Central memory CD8-positive, alpha-beta T cell (primary cell): ENCODE data around the gene APBA2.

Experiments
- ATAC-seq: fragments of 150-1000 bp; cut with Tn5 transposase; replicated peaks from 2 replicates; pipeline ENCODE4 v1.10.0; 2022; ENCODE audit warnings: mild to moderate bottlenecking, moderate FRiP score, moderate number of reproducible peaks; ENCODE audit not compliant: poor library complexity, severe bottlenecking; ENCODE audit errors: extremely low read depth
- DNase-seq, 2 donors: peaks; one replicate each; pipeline ENCODE4 v3.0.0; 2021; ENCODE audit warnings: low spot score in 2 of 2
- H3K27ac Mint-ChIP-seq: one replicate; pipeline ENCODE4 v1.8.0; 2022; ENCODE audit warnings: low read depth, mild to moderate bottlenecking, moderate library complexity, mixed read lengths
- H3K27me3 Mint-ChIP-seq: one replicate; pipeline ENCODE4 v1.8.0; 2022; ENCODE audit warnings: mixed read lengths
- H3K36me3 Mint-ChIP-seq: one replicate; pipeline ENCODE4 v1.8.0; 2022; ENCODE audit warnings: mild to moderate bottlenecking, moderate library complexity, mixed read lengths; ENCODE audit not compliant: insufficient read depth
- H3K4me1 Mint-ChIP-seq: one replicate; pipeline ENCODE4 v1.8.0; 2022; ENCODE audit warnings: mixed read lengths
- H3K4me3 Mint-ChIP-seq: one replicate; pipeline ENCODE4 v1.8.0; 2022; ENCODE audit warnings: mild to moderate bottlenecking, moderate library complexity, mixed read lengths
- H3K9me3 Mint-ChIP-seq: one replicate; pipeline ENCODE4 v1.8.0; 2022; ENCODE audit warnings: mixed read lengths

The APBA2 gene

GRCh38 chr15:29120593-29121368 is 235.0 kb downstream of the APBA2 start:
- ATAC-seq (no peak), DNase-seq (no peak)
- H3K27me3 Mint-ChIP-seq: peaks cover 8% of the 10 kb centered on the region
- H3K4me1 Mint-ChIP-seq: no peaks in the 10 kb centered on the region
- no peak overlapping the region for H3K27ac Mint-ChIP-seq
- no peak overlapping the region for H3K4me3 Mint-ChIP-seq
- H3K36me3 Mint-ChIP-seq: peaks cover 2% of the 10 kb centered on the region
- H3K9me3 Mint-ChIP-seq: no peaks in the 10 kb centered on the region

GRCh38 chr15:29121369-29121656 is 235.5 kb downstream of the APBA2 start:
- Mint-ChIP-seq H3K36me3 (peaks cover 2% of the 10 kb centered on the region), H3K4me3 (no peak overlapping the region), H3K9me3 (no peaks in the 10 kb centered on the region), H3K27ac (no peak overlapping the region), H3K27me3 (peaks cover 8% of the 10 kb centered on the region), H3K4me1 (no peaks in the 10 kb centered on the region)
- DNase-seq (no peak), ATAC-seq (no peak)

- Mint-ChIP-seq H3K27me3 (peaks cover 8% of the 10 kb centered on the region), H3K27ac (no peak overlapping the region), H3K4me3 (no peak overlapping the region), H3K9me3 (no peaks in the 10 kb centered on the region), H3K4me1 (no peaks in the 10 kb centered on the region), H3K36me3 (peaks cover 2% of the 10 kb centered on the region)
- ATAC-seq (no peak), DNase-seq (no peak)
Measured at GRCh38 chr15:29121907-29122306, 236.1 kb downstream of the APBA2 start.

- H3K36me3 Mint-ChIP-seq: peaks cover 2% of the 10 kb centered on the region
Measured at GRCh38 chr15:29122506-29122905, 236.7 kb downstream of the APBA2 start.

DNA sequence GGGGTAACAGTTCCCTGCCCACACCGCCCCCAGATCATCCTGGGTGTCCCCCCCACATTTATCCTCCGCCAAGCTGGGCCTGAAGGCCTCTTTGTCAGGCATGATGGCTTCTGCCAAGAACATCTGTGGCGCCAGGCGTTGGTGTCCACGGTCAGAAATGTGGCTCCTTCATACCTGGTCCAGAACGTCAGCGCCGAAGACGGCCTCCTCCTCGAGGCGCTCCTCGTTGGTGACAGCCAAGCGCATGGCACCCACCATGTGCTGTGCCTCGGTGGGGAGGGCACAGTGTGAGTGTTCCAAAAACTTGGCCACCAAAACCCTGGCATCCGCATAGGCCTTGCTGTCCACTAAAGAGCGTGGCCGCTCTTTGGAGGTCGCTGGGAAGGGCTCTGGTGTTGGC is 237.4 kb downstream of the APBA2 start:
- Mint-ChIP-seq H3K9me3 (no peaks in the 10 kb centered on the region), H3K4me3 (no peak overlapping the region), H3K36me3 (peaks cover 2% of the 10 kb centered on the region), H3K27me3 (peaks cover 8% of the 10 kb centered on the region), H3K27ac (no peak overlapping the region), H3K4me1 (no peaks in the 10 kb centered on the region)
- no peak for DNase-seq
- no peak for ATAC-seq

More at GRCh38 chr15:29122506-29122905, 236.7 kb downstream of the APBA2 start:
- Mint-ChIP-seq H3K4me3 (no peak overlapping the region), H3K27ac (no peak overlapping the region), H3K9me3 (no peaks in the 10 kb centered on the region), H3K4me1 (no peaks in the 10 kb centered on the region), H3K27me3 (peaks cover 8% of the 10 kb centered on the region)
- DNase-seq (no peak), ATAC-seq (no peak)

- peaks cover 8% of the 10 kb centered on the region for H3K27me3 Mint-ChIP-seq
- DNase-seq: no peak
- no peak for ATAC-seq
- H3K4me1 Mint-ChIP-seq: no peaks in the 10 kb centered on the region
- peaks cover 2% of the 10 kb centered on the region for H3K36me3 Mint-ChIP-seq
- H3K27ac Mint-ChIP-seq: no peak overlapping the region
- H3K4me3 Mint-ChIP-seq: no peak overlapping the region
- H3K9me3 Mint-ChIP-seq: no peaks in the 10 kb centered on the region
Measured at GRCh38 chr15:29123991-29124390, 238.2 kb downstream of the APBA2 start.

- Mint-ChIP-seq H3K36me3 (peaks cover 2% of the 10 kb centered on the region), H3K4me3 (no peak overlapping the region), H3K9me3 (no peaks in the 10 kb centered on the region), H3K27ac (no peak overlapping the region), H3K27me3 (peaks cover 8% of the 10 kb centered on the region), H3K4me1 (no peaks in the 10 kb centered on the region)
- DNase-seq: no peak
- no peak for ATAC-seq
Measured at GRCh38 chr15:29124581-29125381, 239.0 kb downstream of the APBA2 start.

DNA sequence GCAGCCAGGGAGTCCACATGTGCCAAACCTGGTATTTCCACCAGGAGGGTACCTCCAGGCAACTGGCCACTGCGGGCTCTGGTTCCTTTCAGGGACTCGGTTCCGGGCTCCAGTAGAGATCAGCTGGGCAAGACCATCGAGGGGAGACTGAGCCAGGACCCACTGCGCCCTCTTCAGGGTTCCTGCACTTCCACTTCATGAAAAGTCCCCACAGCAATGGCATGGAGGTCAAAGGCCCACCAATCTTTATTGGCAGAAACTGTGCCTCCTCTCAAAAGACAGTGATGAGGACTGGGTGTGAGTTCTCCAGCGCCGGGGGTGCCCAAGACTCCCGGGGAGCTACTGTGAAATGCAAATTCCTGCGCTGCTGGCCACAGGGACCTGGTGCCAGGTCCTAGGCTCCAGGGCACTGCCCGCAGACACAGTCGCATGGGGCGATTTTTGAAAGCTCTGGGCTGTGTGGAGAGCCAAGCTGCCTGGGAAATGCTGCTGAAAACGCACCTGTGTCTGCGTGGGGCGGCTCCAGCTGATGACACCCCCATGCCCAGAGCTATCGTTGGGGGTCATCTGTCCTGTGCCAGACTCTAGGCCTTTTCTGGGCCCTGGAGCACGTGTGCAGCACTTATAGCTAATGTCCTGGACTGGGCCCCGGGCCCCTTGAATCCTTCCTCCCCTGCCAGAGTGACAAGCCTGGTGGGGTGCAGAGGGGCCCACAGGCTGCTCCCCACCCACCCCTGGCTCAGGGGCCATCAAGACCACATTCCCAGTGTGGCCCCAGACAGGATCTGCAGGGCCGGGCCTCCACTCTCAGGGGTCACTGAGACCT is 239.8 kb downstream of the APBA2 start:
- ATAC-seq (no peak), DNase-seq (no peak)
- H3K36me3 Mint-ChIP-seq: peaks cover 2% of the 10 kb centered on the region
- H3K4me1 Mint-ChIP-seq: no peaks in the 10 kb centered on the region
- no peaks in the 10 kb centered on the region for H3K9me3 Mint-ChIP-seq
- H3K27me3 Mint-ChIP-seq: peaks cover 8% of the 10 kb centered on the region
- H3K4me3 Mint-ChIP-seq: no peak overlapping the region
- no peak overlapping the region for H3K27ac Mint-ChIP-seq

- no peaks in the 10 kb centered on the region for H3K4me1 Mint-ChIP-seq
Measured at GRCh38 chr15:29126208-29126536, 240.4 kb downstream of the APBA2 start.

GRCh38 chr15:29126821-29127461 is 241.2 kb downstream of the APBA2 start:
- Mint-ChIP-seq H3K36me3 (peaks cover 3% of the 10 kb centered on the region), H3K27me3 (peaks cover 8% of the 10 kb centered on the region), H3K4me3 (no peak overlapping the region), H3K4me1 (peaks cover 4% of the 10 kb centered on the region), H3K27ac (no peak overlapping the region), H3K9me3 (no peaks in the 10 kb centered on the region)
- ATAC-seq (no peak), DNase-seq (no peak)

More at GRCh38 chr15:29126208-29126536, 240.4 kb downstream of the APBA2 start:
- Mint-ChIP-seq H3K4me3 (no peak overlapping the region), H3K36me3 (peaks cover 3% of the 10 kb centered on the region), H3K9me3 (no peaks in the 10 kb centered on the region), H3K27me3 (peaks cover 8% of the 10 kb centered on the region), H3K27ac (no peak overlapping the region)
- ATAC-seq (no peak), DNase-seq (no peak)

DNA sequence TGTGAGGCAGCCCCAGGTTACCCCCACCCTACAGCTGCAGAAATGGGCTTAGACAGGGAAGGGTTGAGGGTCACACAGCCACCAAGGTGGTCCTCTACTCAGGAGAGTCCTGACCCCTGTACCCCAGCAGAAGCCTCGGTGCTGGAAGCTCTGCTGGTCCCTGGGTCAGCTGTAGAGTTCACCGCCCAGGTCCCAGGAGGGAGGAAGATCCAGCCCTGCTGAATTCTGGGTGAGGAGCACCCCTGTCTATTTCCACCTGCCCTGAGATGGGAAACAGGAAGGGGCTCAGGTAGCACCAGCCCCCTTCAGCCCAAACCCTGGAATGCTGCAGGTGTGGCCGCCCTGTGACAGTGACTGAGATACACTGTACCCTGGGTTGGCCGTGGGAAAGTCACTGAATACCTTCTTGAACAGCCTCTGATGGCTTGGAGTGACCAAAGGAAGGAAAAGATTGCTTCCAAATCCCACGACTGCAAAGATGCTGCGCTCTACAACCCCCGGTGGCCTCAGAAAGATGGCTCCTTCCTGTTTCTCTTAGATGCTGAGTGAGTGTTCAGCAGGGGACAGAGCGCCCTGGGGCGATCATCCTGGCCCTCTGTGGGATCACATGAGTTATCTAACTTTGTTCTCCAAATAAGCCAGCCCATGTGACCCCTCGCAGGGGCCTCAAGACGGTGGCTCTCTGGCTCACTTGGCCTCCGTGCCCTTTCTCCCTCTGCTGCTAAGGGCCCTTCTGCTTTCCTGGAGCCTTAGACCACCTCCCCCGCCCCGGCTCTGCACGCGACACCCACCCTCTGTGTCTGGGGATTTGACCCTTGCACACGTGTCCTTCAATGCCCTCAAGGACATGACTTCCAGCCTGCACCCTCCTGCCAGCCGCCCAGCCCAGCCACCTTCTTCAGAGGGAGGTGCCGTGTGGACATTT is 242.0 kb downstream of the APBA2 start:
- H3K27me3 Mint-ChIP-seq: peaks cover 10% of the 10 kb centered on the region
- H3K9me3 Mint-ChIP-seq: no peaks in the 10 kb centered on the region
- no peak for DNase-seq
- H3K36me3 Mint-ChIP-seq: peaks cover 3% of the 10 kb centered on the region
- H3K4me1 Mint-ChIP-seq: peaks cover 8% of the 10 kb centered on the region
- H3K27ac Mint-ChIP-seq: no peak overlapping the region
- ATAC-seq: no peak
- no peak overlapping the region for H3K4me3 Mint-ChIP-seq
